Measurements from ENCODE around the gene NUP58. TPM values are rescaled to one million over a fixed set of nuclear protein-coding genes. Genes with fewer than 3 reads are reported as not detected.
"Not testable (repeated sequence)": the region's sequence is repeated elsewhere in the genome, so short reads cannot be mapped to it uniquely, and the experiment has no call there.

Gene NUP58
- polyA plus RNA-seq, 1 donor: 38.6 TPM

DNA sequence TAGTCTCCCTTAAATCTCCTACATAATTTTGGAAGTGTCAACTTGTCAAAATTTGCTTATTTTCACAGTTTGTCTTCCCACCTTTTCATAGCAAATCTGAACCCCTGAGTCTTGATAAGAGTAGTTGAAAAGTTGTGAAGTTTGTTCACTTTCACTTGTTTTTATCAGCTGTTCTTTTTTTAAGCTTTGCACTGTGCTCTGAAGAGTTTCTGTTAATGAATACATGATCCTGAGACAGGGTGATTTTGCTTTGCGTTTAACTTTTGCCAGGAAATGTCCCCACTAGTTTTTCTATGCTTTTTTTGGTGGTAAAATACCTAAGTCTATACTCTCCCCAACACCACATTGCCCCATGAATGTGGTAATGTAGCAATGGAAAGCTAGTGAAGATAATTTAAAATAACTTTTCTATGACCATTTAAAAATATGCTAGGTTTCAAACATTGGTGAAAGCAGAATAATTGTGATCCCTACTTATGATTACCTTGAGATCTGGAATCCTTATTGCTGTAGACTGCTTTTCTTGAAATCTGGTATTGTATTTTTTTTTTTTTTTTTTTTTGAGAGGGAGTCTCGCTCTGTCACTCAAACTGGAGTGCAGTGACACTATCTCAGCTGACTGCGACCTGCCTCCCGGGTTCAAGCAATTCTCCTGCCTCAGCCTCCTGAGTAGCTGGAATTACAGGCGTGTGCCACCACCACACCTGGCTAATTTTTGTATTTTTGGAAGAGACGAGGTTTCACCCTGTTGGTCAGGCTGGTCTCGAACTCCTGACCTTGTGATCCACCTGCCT is 5.4 kb downstream of the NUP58 start:
- DNase-seq: no peak

DNA sequence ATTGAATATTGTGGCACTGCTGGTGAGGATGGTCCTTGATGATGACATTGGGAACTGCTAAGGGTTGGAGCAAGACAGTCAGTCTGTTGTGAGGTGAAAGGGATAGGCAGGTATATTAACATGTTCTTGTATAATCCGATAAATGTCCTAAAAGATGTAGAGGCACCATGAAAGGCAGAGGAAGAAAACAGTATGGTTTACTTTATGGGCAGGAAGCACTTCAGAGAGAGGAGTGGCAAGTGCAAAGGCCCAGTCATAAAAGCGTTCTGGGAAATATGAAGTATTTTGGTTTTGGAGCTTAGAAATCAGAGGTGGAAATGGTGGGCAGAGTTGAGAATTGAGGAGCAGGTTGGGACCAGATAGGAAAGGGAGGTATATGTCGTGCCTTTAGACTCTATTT is 9.5 kb downstream of the NUP58 start:
- DNase-seq: no peak

DNA sequence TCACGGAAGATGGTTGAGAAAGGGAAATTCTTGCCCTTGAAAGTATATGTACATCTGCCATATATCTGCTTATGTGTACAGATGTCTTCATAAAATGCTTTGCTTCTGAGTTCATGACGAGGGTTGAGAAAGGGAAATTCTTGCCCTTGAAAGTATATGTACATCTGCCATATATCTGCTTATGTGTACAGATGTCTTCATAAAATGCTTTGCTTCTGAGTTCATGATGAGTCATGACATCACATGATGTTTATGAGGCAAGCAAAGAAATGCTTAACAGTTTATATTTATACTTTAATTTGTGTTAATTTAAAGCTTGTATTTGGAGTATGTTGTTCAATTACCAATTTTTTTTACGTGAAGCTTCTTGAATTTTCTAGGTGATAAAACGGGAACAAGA is 17.5 kb downstream of the NUP58 start:
- not testable (repeated sequence) for DNase-seq

DNA sequence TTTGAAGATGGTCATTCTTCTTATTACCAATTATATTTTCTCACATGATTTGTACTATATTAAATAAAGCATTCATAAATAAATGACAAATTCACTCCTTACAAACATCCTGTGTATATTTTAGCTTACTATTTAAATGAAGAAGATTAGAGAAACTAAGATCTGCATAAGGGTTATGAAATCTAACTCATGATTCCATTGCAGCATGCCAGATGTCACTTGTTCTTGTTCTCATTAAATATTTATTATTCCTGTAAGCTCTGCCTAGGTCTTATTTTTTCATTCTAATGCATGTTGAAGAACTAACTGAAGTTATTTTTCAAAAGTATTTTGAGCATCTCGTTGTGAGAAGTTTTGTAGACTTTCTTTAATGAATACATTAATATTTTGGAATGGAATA is 18.3 kb downstream of the NUP58 start:
- DNase-seq: no peak

DNA sequence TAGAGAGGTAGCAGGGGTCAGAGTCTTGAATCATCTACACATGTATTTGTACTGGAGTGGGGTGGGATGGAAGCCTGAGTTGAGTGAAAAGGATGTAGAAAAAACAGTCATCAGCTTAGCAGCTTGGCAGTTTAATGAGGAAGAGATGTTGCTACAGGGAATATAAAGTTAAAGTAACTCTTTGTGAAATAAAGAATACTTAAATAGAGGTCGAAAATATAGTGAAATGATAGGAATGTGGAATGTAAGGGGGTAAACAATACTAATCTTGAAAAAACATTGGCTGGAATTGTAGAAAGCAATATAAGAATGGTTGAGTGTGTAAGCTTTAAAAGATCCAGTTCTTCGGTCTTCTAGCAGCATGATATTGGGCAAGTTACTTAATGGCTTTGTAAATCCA is 22.7 kb downstream of the NUP58 start:
- no peak for DNase-seq

DNA sequence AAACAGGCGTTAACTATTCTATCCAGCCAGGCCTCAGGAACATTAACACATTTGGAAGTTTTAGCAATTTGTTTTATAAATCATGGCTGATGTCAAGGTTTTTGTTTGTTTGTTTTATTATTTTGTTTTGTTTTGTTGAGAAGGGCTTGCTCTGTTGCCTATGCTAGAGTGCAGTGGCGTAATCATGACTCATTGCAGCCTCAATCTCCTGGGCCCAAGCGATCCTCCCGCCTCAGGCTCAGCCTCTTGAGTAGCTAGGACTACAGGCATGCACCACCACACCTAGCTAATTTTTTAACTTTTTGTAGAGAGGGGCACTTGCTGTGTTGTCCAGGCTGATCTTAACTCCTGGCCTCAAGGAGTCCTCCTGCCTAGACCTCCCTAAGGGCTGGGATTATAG is 28.3 kb downstream of the NUP58 start:
- DNase-seq: no peak

DNA sequence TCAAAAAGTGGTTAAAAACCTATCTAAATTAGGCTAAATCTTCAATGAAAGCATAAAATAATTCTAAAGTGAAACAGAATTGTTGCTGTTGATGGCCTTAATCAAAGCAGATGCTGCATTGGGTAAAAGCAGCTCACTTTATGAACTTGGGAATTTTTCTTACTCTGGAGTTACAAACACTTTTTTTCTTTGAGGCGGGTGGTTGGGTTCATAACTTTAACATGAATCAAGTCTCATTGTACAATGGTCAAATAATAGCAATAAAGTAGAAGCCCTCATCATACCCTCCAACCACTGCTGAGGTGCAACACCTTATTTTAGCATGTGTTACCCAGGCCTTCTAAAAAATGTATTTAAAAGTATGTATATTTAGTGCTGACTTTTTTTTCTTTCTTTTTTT is 29.1 kb downstream of the NUP58 start:
- DNase-seq: no peak

DNA sequence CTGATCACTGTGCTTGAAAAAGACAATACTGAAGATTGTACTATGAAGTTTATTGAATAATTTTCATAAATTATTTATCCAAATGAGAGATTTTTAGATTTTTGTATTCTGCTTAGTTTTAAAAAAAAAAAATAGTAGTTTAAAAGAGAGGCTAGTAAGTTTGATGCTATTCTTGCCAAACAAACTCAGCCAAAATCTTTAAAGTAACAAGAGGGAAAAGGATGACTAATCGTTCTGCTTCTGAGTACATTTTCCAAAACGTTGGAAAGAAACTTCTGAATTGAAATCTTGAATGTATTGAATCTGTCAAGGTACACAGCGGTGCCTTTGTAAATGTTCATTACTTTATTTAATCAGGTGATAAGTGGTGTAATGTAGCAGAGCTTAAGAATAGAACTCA is 34.4 kb downstream of the NUP58 start:
- no peak for DNase-seq

DNA sequence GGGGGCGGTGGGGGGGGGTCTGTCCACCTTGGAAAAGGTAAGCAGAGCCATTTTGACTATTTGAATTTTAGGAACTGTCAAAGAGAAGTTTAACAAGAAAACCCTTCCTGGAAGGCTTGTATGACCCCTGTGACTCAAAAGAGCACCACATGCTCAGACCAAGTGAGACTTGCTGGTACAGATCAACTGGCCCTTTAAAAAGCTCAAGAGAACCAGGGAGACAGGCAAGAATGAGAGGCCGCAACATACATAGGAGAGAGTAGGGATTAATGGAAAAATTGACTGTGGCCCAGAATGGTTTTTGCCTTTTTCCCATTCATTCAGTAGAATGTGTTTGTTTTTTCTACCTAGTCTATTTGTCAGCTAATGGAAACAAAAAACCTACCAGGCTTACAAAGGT is 44.2 kb downstream of the NUP58 start:
- no peak for DNase-seq

DNA sequence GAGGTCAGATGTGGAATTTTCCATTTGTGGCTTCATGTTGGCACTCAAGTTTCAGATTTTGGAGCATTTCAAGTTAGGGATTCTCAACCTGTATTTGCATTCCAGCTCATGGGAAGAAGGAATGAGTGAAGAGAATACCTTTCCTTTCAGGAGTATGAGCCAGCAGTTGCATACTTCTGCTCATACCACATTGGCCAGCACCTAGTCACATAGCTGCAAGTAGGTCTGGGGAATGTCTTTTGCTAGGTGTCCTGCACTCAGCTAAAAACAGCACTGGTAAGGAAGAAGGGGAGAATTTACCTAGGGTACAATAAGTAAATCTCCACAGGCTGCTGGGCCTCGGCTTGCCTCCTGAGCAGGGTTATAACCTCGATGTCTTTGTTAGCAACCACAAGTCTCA is 45.7 kb downstream of the NUP58 start:
- no peak for DNase-seq

DNA sequence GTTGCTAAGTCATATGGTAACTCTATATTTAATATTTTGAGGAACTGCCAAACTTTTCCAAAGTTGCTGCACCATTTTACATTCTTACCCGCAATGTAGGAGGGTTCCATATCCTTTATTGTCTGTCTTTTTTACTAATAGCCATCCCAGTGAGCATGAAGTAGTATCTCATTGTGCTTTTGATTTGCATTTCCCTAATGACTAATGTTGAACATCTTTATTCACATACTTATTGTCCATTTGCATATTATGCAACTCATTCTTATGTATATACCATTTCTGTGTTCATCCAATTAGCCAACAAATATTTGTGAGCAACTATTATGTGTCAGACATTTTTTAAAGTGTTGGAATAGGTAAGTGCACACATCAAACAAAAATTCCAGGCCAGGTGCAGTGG is 50.0 kb downstream of the NUP58 start:
- no peak for DNase-seq

DNA sequence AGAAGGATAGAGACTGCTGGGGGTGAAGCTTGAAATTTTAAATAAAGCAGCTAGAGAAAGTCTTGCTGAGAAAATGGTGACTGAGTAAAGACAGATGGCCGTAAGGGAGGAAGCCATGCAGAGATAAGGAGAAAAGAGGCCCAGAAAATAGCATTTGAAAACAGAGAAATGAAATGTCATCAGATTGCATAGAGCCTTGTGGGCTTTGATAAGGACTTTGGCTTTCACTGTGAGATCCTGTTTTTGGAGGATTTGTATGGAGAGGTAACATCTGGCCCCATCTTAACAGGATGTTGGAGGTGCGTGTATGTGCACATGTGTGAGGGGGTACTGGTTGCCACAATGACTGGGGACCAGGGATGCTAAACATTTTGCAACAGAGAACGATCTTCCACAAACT is 50.8 kb downstream of the NUP58 start:
- no peak for DNase-seq

DNA sequence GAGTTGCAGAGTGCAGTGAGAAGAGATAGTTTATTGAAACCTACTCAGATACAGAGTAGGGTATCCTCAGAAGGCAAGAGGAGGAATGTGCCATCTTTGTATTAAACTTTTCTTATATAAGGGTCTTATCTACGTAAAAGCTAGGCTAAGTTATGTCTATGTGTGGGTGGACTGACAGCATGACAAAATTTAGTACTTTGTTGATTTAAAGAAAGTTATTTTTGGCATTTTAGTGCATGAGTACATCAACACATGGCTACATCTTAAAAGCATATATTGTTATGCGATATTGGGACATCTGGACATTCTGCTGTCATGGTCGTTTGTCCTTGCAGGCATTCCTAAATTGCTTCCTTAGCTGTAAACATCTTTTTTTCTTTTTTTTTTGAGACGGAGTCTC is 51.4 kb downstream of the NUP58 start:
- no peak for DNase-seq

DNA sequence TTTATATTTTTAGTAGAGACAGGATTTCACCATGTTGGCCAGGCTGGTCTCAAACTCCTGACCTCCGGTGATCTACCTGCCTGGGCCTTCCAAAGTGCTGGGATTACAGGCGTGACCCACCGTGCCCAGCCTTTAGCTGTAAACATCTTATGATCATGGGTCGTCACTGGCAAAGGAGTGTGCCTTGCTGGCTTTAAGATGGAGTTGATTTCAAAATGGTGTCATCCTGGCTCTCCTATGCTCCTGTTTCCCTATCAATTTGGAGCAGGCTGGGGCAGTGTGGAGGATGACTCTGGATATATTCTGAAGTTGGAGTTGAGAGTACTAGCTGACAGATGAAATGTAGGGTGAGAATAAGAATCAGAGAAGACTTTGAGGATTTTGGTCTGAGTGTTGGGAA is 51.9 kb downstream of the NUP58 start:
- no peak for DNase-seq

DNA sequence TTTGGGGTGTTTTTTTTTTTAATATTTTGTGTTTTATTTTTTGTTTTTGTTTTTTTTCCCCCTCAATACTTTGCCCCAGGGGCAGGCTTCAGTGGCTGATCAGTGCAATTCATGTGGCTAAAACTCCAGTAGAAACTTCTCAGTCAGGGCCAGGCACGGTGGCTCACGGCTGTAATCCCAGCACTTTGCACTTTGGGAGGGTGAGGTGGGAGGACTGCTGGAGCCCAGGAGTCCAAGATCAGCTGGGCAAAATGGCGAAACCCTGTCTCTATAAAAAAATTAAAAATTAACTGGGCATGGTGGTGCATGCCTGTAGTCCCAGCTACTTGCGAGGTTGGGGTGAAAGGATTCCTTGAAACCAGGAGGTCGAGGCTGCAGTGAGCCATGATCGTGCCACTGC is 53.0 kb downstream of the NUP58 start:
- no peak for DNase-seq

DNA sequence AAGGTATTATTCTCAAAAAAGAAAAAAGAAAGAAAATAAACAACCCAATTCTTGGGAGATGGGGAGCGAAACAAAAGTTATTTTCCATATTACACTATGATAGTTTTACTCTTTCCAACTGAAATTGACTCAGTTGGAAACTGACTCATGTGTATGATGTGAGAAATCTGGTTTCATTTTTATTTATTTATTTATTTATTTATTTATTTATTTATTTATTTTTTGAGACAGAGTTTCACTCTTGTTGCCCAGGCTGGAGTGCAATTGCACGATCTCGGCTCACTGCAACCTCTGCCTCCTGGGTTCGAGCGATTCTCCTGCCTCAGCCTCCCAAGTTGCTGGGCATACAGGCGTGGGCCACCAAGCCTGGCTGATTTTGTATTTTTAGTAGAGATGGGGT is 59.0 kb downstream of the NUP58 start:
- DNase-seq: not testable (repeated sequence)

DNA sequence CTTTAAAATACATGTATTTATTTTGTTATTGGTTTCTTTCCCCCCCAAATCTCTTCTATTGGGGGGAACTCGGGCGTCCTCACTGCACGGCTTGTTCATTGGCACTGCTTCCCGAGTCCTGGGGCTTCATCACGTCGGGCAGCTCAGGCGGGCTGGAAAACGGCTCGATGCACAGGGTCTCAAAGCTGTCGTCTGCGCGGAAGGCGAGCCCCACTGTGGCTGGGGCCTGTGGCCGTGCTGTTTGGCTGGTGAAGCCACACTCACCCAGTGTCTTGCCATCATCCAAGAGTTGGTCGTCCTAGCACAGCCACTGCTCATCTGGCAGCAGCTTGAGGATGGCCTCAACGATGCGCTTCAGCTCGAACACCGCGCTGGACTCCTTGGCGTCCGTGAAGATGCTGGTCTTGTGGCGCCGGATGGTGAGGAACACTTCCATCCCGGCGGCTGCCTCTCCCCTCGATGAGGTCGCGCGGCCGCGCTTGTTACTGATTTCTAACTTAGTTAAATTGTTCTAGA is 64.4 kb downstream of the NUP58 start:
- no peak for DNase-seq

DNA sequence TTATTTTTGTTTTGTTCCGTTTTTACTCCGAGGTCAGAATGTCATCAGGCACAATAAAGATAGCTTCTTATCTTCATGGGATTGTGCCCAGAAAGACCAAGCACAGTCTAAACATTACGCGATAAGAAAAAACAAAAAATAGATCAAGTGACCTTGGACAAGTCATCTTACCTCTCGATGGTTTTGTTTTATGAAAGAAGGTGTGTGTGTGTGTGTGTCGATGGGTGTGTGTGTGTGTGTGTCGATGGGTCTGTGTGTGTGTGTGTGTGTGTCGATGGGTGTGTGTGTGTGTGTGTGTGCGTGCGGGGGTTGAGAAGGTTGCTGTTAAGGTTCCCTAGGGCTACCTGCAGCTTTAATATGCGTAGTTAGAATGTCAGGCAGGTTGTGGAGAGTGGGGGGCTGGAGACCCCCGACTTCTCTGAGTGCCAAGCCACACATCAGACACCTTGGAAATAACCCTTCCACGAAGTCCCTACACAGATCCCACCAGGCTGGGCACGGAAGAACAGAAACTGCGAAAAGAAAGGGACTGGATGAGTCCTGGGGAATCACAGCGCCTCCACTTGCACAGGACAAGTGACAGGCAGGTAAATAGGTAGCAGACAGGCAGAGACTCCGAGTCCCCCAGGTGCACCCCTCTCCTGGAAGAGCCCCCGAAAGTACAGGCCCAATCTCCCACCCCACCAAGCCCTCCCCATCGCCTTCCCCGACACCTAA is 69.9 kb downstream of the NUP58 start:
- DNase-seq: no peak

DNA sequence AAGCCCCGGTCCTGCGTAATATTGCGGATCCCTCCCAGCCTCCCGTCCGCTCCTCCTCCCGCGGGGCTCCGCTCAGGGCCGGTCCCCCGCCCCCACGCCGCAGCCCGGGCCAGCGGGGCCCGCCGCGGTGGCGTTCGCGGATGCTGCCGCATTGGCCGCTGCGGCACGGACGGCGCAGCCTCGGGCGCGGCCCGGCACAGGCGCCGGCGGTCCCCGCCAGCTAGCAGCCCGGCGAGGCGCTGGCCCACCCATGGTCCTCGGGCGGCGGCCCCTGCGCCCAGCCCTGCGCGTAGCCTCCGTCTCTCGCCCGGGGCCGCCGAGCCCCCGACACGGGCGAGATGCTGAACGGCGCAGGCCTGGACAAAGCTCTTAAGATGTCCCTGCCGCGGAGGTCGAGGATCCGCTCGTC is 70.5 kb downstream of the NUP58 start, which contains the start of gene ATP8A2:
ATP8A2 (plus strand) TSS at position 100 of the 409 bp plus-strand sequence; CDS start at position 339, 239 bp downstream.
- DNase-seq: no peak

DNA sequence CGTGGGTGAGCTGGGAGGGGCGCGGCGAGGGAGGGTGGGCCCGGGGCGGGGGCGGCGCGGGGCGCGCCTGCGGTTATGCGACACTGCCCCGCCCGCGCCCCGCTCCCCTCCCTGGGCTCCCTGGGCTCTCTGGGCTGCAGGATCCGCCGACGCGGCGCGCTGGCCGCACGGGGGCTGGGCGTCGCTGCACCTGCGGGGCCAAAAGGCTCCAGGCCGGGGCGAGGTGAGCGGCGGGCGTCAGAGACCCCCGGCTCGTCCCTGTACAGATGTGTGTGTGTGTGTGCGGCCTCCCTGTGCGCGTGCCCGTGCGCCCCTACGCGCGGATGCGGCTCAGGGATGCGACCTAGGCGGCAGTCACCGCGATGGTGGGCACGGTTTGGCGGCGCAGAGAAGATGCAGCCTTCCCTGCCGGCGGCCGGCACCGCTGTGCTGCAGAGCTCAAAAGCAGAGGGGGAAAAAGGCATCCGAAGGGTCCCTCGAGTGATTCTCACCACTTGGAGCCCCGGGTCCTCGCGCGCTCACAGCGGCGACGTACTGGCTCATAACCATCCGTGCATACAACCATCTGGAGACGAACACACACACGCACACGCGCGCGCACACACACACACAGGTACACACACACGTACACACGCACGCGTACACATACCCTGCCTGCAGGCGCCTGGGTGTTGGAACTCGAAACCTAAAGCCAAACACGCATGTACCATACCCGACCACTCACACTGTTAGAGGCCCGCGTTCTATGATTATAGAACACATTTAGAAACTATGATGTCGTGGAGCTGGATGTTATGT is 71.1 kb downstream of the NUP58 start:
- DNase-seq: peak; percentile 8

DNA sequence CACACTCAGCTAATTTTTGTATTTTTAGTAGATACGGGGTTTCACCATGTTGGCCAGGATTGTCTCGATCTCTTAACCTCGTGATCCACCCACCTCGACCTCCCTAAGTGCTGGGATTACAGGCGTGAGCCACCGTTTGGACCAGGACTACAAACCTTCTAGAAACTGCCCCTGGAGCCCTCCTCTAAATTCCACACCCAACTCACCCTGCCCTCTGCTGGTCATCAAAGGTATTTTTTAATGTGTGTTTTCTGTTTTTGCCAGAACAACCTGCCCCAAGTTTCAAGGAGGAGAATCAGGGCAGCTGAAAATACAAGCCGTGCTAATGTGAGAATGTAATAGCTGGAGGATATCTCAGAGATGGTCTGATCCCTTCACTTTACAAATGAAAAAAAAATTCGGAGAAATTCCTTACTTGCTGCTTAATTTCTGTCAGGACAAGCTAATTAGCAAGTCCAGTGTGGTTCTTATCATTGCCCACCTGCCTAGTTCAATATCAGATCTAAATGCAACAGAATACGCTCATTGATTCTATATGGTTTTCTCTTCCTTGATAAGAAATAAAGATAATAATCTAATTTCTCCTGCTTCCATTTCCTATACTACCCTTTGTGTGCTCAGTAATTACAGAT is 74.4 kb downstream of the NUP58 start:
- peak; percentile 8 for DNase-seq

DNA sequence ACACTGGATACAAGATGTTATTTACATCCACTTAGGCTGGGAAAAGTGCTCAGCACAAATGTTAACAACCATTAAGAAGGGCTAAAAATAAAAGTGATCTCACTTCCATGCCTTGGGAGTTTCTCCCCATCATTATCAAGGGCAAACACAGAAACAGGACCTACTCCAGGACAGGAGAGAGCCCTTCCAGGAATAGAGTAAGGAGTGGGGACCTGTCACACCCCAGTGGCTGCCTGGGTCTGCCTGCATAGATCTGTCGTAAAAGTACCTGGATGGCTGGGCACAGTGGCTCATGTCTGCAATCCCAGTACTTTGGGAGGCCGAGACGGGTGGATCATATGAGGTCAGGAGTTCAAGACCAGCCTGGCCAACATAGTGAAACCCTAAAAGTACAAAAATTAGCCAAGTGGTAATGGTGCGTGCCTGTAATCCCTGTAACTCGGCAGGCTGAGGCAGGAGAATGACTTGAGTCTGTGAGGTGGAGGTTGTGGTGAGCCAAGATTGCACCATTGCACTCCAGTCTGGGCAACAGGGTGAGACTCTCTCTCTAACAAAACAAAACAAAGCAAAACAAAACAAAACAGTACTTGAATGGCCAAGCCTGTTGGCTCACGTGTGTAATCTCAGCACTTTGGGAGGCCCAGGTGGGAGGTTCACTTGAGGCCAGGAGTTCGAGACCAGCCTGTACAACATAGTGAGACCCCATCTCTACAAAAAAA is 76.0 kb downstream of the NUP58 start:
- no peak for DNase-seq

Measured in hindlimb muscle (tissue), 1 donor.